GM18951 (cell line): Measurements from ENCODE around the gene GRK7.
"Not testable (repeated sequence)": the region's sequence is repeated elsewhere in the genome, so short reads cannot be mapped to it uniquely, and the experiment has no call there.

Experiments used
- POLR2A ChIP-seq: IDR thresholded peaks from 4 replicates; pipeline ENCODE4 v1.6.1; 2011; ENCODE audit warnings: mild to moderate bottlenecking; ENCODE audit not compliant: insufficient read length, insufficient read depth; ENCODE audit errors: extremely low read depth
- in situ Hi-C: fragments of 300-500 bp; cut with MboI; formaldehyde crosslinking; loops from one replicate; pipeline ENCODE4 v1.12.0; 2022; ENCODE audit warnings: low sequenced_read_pairs, mixed read lengths, inconsistent platforms; ENCODE audit not compliant: unreplicated experiment

The GRK7 gene

DNA sequence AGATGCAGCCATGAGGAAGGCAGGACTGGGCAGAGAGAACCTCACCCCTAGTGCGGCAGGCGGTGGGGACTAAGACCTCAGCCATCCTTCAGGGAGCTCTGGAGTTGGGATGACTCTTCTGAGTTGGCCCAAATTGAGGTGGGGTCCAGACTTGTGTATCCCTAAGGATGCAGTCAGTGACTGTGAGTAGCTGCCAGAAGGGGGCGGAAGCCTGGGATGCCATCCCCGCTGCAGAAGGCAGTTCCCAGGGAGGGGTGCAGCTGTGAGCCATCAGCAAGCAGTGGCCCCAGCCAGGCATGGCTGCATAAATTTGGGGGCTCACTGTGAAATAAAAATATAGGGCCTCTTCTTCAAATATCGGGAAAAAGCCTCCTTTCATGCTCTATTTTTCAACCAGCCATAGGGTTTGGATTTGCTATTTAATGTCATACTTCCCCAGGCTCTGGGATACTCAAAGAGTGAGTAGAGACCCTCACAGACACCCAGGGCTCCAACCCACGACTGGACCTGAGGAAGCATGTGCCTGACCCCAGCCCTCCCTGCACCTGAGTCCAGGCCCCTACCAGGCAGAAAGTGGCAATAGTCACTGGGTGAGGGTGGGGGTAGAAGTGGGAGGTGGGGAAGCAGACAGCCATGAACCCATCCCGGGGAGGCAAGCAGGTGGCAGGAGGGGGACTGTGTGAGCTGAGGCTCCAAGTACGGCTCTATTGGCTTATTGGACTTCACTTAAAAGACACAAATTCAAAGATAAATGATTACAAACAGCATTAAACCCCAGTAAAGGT, 30.5 kb downstream of the GRK7 start:
- TF ChIP-seq POLR2A = no peak
- in situ Hi-C loops = no loop called here

DNA sequence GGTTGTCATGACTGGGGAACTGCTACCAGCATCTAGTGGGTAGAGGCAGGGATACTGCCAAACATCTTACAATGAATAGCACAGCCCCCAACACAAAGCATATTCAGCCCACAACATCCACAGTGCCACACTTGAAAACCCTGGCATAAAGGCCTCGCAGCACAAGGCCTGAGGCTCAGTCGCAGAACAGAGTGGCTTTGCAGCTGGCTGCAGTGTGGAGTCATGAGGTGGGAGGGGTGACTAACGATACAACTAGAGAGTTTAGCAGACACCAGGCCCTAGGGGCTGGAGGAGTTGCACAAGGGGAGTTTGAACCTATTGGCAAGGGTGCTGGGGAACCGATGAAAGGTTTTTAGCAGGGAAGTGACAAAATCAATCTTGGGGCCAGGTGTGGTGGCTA, 32.1 kb downstream of the GRK7 start:
- in situ Hi-C loops = no loop called here
- no peak for TF ChIP-seq POLR2A

DNA sequence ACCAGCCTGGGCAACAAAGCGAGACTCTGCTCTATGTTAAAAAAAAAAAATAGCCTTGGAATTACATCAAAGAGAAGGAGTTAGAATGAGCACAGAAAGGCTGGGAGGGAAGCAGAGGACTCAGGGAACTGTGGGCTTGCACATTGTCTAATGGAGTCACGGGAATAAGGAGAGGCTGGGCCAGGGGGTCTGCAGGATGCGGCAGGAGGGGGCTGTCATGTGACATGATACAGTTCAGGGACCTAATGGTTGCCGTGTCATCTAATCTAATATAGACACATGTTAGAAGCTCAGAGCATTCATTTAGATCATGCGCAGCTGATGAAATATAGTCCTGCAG, 32.5 kb downstream of the GRK7 start:
- TF ChIP-seq POLR2A = no peak
- in situ Hi-C loops = no loop called here

DNA sequence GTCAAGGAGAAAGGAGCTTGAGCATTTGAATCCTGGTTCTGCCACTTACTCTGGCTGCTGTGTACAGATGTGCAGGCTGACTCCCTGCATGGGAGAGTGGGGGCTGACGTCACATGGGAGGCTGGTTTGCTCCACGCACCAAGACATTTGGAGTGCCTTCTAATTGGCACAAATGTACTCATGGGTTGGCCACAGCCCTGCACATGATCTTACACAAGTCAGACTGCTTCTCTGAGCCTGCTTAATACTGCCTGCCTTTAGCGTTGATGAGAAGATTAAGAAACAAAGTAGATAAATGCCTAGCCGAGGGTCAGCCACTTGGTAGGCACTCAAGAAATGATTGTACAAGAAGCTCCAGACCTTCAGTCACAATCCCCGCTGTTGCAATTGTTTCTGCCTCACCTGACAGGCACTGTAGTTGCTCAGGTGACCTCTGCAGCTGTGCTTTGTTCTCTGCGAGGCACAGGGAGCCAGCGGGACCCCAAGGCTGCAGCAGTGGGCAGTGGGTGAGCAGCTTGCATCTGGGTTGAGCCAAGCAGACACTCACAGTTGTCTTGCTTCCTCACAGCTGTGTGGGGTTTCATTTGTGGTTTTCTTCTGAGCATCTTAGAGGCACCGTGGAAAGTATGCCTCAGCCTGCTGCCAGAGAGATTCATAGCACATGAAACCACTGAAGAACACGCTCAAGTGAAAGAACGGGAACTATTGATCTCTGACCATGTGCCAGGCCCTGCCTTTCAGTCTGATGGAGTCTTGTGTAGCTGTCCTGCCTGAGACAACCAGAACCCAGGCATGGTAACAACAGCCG, 33.1 kb downstream of the GRK7 start:
- TF ChIP-seq POLR2A = no peak
- in situ Hi-C loops = no loop called here

DNA sequence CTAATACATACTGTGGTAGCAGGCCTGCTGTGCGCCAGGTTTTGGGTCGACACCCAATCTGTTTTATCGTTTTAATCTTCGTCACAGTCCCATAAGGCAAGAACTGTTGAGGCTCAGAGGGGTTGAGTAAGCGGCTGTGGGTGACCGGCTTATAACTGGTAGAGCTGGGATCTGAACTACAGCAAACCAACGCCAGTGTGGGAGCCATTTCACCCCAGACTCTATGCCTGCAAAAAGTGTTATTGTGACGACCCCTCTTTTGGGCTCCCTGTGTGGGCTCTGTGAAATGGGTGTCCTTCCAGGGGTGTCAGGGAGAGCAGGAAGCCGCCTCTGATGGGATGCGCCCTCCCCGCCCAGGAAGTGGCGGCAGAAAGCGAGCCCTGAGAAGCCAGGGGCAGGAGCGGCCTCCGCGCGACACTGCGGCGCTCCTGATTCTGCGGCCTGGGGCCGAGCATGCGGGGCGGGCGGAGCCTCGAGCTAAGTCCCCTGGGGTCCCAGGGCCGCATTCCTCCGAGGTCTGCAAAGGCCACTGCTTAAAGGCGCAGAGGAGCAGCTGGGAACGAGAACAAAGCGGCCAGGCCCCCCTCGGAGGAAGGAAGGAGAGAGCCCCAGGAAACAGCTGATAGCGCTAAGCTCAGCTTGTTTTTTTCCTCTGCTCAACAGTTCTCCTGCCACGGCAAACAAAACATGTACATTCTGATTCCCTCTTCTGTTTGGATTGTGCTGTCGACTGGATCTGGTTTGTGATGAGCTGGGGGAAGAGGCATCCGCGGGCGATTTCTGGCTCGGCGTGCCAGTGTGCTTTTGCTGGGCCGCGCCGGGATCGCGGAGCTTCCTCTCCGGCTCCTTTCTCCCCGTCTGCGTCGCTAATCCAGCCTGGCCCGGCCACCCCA, 33.9 kb downstream of the GRK7 start:
- TF ChIP-seq POLR2A = peak; percentile 20
- in situ Hi-C loops = no loop called here

DNA sequence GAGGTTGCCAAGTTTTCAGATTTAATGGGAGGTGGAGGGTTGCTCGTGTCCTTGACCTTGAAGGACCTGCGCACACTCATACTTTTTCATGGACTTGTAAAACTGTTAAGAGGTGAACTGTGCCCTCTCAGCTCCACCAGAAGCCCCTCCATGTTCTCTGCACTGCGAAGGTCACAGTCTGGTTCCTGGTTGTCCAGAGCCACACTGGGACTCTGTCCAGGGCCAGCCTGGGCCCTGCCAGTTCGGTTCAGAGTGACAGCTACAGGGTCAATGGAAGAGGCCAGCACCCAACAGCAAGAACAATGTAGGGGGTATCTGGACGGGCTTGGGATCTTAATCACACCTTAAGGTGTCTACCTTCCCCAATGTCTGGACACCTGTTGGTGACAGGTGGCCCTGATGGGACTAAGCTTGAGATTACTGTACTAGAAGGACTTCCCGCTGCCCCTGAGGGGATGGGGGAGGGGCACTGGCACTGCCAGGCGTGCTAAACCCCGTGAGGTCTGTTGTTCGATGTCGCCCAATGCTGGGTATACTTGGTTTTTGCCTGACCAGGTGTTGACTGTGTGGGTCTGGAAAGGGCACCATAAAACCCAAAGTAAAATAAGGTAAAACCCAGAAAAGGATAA, 34.7 kb downstream of the GRK7 start:
- no peak for TF ChIP-seq POLR2A
- in situ Hi-C loops = no loop called here

DNA sequence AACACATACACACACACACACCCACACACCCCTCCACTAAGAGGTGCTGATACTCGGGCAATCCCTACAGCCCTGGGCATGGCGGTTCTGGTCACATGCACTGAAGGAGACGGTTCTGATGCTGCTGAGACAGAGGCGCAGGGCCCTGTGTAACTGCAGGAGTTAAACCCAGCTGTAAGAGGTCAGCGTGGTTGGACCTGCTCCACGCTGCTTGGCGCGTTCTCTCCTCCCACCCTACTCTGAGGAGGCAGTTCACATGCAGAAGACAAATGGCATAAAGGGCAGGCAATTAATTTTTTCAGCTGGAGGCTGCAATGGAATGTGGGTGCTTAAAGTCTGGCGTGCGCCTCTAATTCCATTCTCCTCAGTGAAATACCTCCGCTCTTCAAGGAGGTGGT, 35.2 kb downstream of the GRK7 start:
- no peak for TF ChIP-seq POLR2A
- in situ Hi-C loops = no loop called here

DNA sequence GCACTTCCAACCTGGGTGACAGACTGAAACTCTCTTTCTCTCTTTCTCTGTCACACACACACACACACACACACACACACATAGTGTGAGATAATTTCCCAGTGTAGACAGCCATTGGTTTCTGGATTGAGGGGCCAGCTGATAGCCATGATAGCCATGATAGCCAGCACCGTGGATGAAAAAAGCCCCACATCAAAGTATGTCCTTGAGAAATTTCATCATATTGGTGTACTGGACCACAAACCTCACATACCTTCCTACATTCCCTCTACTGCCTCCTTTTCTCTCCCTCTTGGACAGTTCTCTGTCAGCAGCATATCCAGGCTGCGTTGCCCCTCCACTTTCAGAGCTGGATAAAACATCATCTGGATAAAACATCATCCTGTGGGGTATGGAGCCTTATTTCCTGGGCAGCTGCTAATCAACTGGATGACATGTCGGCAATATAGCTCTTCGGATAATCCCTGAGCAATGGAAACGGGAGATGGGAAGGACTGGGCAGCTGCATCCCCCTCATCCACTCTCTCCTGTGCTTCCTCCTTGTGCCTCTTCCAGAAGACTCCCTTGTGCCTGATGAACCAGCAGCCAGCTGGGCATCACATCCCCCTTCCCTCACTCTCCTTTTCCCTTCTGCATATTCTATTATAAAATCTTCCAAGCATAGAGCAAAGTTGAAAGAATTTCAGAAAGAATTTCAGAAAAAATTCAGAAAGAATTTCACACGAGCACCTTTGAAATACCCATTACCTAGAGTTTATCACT, 39.3 kb downstream of the GRK7 start:
- no peak for TF ChIP-seq POLR2A
- in situ Hi-C loops = no loop called here

DNA sequence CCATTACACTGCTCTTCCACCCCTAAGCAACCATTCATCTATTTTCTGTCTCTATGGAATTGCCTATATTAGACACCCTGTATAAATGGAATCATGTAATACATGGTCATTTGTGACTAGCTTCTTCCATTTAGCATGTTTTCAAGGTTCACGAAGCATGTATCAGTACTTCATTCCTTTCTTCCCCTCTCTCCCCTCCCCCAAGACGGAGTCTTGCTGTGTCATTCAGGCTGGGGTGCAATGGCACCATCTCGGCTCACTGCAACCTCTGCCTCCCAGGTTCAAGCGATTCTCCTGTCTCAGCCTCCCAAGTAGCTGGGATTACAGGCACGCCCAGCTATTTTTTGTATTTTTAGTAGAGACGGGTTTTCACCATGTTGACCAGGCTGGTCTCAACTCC, 40.3 kb downstream of the GRK7 start:
- in situ Hi-C loops = not testable (repeated sequence)

DNA sequence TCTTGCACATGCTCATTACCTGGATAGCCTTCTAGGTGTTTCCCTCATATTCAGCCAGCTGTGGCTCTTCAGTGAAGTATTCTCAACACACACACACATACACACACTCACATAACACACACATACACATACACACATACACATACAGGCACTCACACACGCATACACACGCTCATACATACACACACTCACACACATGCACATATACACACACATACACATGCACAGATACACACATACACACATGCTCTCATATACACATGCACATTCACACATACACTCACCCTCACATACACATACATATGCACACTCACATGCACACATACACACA, 41.2 kb downstream of the GRK7 start:
- in situ Hi-C loops = no loop called here
- TF ChIP-seq POLR2A = no peak

DNA sequence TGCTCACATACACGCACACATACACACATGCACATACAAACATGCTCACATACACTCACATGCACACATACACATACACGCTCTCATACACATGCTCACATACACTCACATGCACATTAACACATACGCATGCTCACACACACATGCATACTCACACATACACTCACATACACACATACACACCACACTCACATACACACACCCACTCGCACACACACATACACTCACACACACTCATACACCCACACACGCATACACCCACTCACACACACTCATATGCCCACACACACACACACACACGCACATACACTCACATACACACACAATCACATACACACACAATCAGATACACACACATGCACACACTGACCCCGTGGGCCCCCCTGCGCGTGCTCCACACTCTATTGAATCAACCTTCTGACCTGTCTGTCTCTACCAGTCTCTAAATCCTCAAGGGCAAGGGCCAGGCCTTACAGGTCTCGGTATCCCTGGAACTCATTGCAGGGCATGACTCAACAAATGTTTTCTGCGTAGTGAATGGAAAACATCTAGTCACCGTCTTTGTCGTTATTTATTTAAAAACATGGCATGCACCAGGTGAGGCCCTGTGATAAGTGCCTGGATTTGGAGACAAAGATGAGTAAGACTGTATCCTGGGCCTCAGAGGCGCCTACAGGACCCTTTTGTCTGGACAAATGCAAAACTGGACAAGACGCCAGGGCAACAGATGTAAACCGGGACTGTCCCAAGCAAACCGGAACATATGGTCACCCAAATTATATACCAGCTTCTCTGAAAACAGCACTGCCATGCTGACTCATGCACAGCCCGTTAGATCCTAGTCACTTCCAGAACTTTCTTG, 41.8 kb downstream of the GRK7 start:
- in situ Hi-C loops = no loop called here
- TF ChIP-seq POLR2A = no peak
